ENCODE measurements around the gene PBX3.

- no peak for TF ChIP-seq CTCF (IDR thresholded peaks at IDR 0.05)
- no peak for TF ChIP-seq POLR2A (IDR thresholded peaks at IDR 0.05)
- TF ChIP-seq EP300 (IDR thresholded peaks at IDR 0.05), result no peak
These were observed 212.1 kb downstream of the PBX3 start for GRCh38 chr9:125959315-125959714.
